ENCODE results near the gene CRLF2. TPM values are rescaled to one million over a fixed set of nuclear protein-coding genes. Genes with fewer than 3 reads are reported as not detected.
"Not testable (repeated sequence)": the region's sequence is repeated elsewhere in the genome, so short reads cannot be mapped to it uniquely, and the experiment has no call there.

The CRLF2 gene, protein sequence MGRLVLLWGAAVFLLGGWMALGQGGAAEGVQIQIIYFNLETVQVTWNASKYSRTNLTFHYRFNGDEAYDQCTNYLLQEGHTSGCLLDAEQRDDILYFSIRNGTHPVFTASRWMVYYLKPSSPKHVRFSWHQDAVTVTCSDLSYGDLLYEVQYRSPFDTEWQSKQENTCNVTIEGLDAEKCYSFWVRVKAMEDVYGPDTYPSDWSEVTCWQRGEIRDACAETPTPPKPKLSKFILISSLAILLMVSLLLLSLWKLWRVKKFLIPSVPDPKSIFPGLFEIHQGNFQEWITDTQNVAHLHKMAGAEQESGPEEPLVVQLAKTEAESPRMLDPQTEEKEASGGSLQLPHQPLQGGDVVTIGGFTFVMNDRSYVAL
- total RNA-seq: 1 to 10 TPM in 1 of 2 experiments, under 1 TPM in 1; 0.44 to 1.3 TPM

DNA sequence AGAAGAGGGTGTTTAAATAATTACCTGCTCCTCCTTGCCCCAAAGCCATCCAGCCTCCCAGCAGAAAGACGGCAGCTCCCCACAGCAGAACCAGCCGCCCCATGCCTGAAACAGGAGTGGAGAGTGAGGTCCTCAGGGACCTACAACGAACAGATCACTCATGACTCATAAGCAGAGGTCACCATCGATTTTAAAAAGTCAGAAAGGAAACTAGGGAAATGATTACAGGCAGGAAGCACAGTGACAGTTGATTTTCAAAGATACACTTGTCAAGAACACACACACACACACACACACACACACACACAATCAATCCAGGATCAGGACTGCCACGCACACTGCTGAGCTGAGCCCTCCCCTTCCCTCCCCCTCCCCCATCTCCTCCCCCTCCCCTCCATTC is at the start of gene CRLF2:
Gene CRLF2 (minus strand): TSS at position 118 of the 400 bp plus-strand sequence. CDS start 15 bp downstream, at position 103.
- peak; percentile 61 for DNase-seq
- Mint-ChIP-seq H3K9me3 (no peaks in the 10 kb centered on the region), H3K36me3 (peaks cover 2% of the 10 kb centered on the region), H3K4me1 (ENCODE audit: low read depth) (peaks cover 37% of the 10 kb centered on the region), H3K27me3 (peaks cover 8% of the 10 kb centered on the region), H3K4me3 (peak within 1 kb of the TSS; percentile 61), H3K27ac (peak within 1 kb of the TSS; percentile 81)
- POLR2A ChIA-PET: no interaction called here
- intact Hi-C loops (cut with micrococcal nuclease): loop anchor here (2.0 kb wide), 1 partner anchor 180 kb away; the partner anchor contains the start of gene SLC25A6
- CTCF ChIA-PET: no interaction called here

DNA sequence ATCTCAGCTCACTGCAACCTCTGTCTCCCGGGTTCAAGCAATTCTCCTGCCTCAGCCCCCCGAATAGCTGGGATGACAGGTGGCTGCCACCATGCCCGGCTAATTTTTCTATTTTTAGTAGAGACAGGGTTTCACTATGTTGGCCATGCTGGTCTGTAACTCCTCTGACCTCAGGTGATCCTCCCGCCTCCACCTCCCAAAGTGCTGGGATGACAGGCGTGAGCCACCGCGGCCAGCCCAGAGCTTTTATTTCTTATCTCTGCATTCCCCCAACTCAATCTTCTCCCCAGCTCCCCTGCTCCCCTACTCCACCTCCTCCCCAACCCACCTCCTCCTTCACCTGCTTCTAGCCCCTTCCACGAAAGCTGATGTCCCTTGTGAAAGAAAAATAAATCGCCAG is 49.3 kb upstream of the CRLF2 start:
- DNase-seq; H3K27ac Mint-ChIP-seq; POLR2A ChIA-PET; H3K4me1 Mint-ChIP-seq (ENCODE audit: low read depth); H3K4me3 Mint-ChIP-seq; H3K27me3 Mint-ChIP-seq; H3K9me3 Mint-ChIP-seq; H3K36me3 Mint-ChIP-seq; intact Hi-C loops (cut with micrococcal nuclease); CTCF ChIA-PET: not testable (repeated sequence)

DNA sequence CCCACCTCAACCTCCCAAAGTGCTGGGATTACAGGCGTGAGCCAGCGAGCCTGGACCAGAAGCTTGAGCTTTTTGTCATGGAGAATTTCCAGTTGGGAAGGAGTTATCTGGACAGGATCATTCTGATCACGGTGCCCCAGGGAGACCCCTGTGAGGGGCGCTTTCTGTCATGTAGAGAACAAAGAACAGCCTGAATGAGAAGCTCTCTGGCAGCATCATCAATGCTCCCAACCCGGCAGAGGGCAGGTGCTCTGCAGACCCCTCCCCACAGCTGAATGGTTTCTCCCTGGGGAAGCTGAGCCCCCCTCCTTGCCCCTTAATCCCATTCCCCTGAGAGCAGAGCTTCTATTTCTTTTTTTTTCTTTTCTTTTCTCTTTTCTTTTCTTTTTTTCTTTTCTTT is 48.8 kb upstream of the CRLF2 start:
- H3K9me3 Mint-ChIP-seq: peaks cover 5% of the 10 kb centered on the region
- H3K4me3 Mint-ChIP-seq: no peak overlapping the region
- intact Hi-C loops (cut with micrococcal nuclease): no loop called here
- H3K4me1 Mint-ChIP-seq (ENCODE audit: low read depth): no peaks in the 10 kb centered on the region
- no peak for DNase-seq
- H3K27me3 Mint-ChIP-seq: no peaks in the 10 kb centered on the region
- ChIA-PET CTCF (no interaction called here), POLR2A (no interaction called here)
- H3K27ac Mint-ChIP-seq: no peak overlapping the region
- no peaks in the 10 kb centered on the region for H3K36me3 Mint-ChIP-seq

DNA sequence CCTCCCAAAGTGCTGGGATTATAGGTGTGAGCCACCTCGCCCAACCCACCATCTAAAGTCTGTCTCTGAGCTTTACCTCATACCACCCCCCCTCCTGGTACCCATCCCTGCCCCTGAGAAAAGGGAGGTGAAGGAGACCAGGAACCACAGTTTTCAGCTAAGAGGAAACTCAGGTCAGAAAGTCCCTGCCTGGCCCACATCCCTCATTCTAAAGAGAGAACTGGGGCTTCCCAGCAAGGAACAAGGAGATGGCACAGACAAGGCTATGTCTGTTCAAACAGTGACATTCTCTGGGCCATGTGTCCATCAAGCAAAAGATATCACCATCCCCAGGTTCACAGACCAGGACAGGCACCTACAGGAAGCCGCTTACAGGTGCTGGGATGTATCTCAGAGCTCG is 40.4 kb upstream of the CRLF2 start:
- H3K36me3 Mint-ChIP-seq: no peaks in the 10 kb centered on the region
- ChIA-PET POLR2A (no interaction called here), CTCF (no interaction called here)
- DNase-seq: no peak
- peaks cover 8% of the 10 kb centered on the region for H3K9me3 Mint-ChIP-seq
- no peak overlapping the region for H3K27ac Mint-ChIP-seq
- peaks cover 16% of the 10 kb centered on the region for H3K4me1 Mint-ChIP-seq (ENCODE audit: low read depth)
- no peaks in the 10 kb centered on the region for H3K27me3 Mint-ChIP-seq
- no peak overlapping the region for H3K4me3 Mint-ChIP-seq
- intact Hi-C loops (cut with micrococcal nuclease): no loop called here

DNA sequence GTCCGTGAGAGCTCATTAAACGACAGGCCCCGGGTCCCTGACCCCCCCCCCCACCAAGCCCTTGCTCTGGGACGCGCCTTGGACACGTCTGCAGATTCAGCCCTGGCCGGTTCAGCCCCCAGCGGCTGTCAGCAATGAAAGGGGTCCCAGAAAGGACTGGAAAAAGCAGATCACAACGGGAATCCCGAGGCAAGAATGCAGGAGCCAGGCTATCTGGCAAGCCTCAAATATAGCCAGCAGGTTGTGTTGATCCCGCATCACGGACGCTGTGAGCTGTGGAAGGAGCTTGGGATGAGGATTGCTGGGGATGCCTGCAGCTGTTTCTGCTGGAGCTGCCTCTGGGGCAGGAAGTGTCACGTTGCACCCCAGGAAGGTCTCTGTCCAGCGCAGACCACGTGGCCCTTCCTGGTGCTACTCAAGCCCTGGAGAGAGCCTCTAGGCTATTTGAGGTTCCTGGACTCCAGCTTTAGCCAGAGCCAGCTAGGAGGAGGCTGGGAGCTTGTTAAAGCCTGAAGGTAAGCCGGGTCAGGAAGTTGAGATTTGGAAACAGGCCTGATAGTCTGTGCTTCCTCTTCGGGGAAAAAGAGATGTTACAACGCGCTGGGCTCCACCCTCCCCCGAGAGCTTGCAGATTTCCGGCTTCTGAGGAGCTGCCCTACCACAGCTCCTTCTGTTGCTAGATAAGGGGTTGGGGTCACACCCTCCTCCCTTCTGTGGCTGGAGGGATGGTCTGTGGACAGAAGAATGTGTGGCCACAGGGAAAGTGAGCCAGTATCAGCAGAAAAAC is 36.8 kb upstream of the CRLF2 start:
- Mint-ChIP-seq H3K4me1 (ENCODE audit: low read depth) (peaks cover 19% of the 10 kb centered on the region), H3K9me3 (peaks cover 8% of the 10 kb centered on the region), H3K4me3 (no peak overlapping the region), H3K27ac (peak overlapping the region; percentile 62), H3K27me3 (no peaks in the 10 kb centered on the region), H3K36me3 (no peaks in the 10 kb centered on the region)
- DNase-seq: peak; percentile 66
- CTCF ChIA-PET: no interaction called here
- POLR2A ChIA-PET: no interaction called here
- intact Hi-C loops (cut with micrococcal nuclease): loop anchor here (5.0 kb wide), 4 partner anchors 73 to 408 kb away; partner anchors contain the start of genes AKAP17A and SLC25A6

DNA sequence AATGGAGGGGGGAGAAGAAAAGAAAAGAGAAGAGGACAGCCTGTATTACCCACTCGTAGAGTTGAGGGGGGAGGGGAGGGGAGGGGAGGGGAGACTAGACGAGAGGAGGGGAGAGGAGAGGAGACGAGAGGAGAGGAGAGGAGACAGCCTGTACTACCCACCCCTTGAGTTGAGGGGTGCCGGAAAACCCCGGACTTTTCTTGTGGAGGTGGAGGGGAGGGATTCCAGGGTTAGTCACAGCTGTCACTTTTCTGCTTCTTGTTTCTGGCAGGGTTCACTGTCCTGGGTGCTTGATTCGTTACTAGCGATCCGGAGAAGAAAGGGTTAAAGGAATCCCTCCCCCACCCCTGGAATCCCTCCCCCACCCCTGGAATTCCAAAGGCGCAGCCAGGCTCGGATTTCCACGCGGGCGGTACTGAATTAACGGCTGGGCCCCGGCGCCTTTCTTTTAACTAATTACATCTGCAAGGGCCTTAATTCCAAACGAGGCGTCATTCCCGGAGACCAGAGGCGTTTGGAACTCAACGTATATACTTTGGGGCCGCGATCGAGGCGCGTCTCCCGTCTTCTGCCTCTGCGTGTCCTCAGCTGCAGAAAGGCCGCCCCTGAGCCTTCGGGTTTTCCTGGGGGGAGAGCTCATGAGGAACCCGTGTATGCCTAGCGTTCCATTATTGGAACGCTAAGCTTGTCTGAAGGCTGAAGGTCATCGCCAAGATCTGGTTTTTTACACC is 36.0 kb upstream of the CRLF2 start:
- Mint-ChIP-seq H3K27me3 (no peaks in the 10 kb centered on the region), H3K4me1 (ENCODE audit: low read depth) (peaks cover 23% of the 10 kb centered on the region), H3K27ac (no peak overlapping the region), H3K36me3 (no peaks in the 10 kb centered on the region), H3K4me3 (no peak overlapping the region), H3K9me3 (peaks cover 4% of the 10 kb centered on the region)
- peak; percentile 53 for DNase-seq
- ChIA-PET POLR2A (no interaction called here), CTCF (no interaction called here)
- intact Hi-C loops (cut with micrococcal nuclease): loop anchor here (5.0 kb wide), 4 partner anchors 74 to 409 kb away; partner anchors contain the start of genes AKAP17A and SLC25A6

DNA sequence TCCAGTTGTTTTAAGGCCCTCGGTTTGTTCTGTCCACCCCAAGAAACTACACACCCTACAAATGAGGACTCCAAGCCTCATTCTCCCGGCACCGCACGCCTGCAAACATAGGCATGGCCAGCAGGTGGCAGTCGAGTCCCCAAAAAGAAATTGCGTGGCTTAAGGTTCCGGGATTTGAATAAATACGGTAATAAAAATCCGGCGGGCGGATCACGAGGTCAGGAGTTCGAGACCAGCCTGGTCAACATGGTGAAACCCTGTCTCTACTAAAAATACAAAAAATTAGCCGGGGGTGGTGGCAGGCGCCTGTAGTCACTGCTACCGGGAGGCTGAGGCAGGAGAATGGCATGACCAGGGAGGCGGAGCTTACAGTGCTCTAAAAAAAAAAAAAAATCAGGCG is 34.4 kb upstream of the CRLF2 start:
- CTCF ChIA-PET: no interaction called here
- POLR2A ChIA-PET: no interaction called here
- Mint-ChIP-seq H3K27me3 (no peaks in the 10 kb centered on the region), H3K9me3 (no peaks in the 10 kb centered on the region), H3K36me3 (no peaks in the 10 kb centered on the region), H3K4me1 (ENCODE audit: low read depth) (peaks cover 29% of the 10 kb centered on the region), H3K27ac (peak overlapping the region; percentile 69), H3K4me3 (no peak overlapping the region)
- DNase-seq: peak; percentile 91
- intact Hi-C loops (cut with micrococcal nuclease): loop anchor here (2.0 to 5.0 kb wide), 5 partner anchors 75 to 410 kb away; partner anchors contain the start of genes AKAP17A, ASMTL and SLC25A6

DNA sequence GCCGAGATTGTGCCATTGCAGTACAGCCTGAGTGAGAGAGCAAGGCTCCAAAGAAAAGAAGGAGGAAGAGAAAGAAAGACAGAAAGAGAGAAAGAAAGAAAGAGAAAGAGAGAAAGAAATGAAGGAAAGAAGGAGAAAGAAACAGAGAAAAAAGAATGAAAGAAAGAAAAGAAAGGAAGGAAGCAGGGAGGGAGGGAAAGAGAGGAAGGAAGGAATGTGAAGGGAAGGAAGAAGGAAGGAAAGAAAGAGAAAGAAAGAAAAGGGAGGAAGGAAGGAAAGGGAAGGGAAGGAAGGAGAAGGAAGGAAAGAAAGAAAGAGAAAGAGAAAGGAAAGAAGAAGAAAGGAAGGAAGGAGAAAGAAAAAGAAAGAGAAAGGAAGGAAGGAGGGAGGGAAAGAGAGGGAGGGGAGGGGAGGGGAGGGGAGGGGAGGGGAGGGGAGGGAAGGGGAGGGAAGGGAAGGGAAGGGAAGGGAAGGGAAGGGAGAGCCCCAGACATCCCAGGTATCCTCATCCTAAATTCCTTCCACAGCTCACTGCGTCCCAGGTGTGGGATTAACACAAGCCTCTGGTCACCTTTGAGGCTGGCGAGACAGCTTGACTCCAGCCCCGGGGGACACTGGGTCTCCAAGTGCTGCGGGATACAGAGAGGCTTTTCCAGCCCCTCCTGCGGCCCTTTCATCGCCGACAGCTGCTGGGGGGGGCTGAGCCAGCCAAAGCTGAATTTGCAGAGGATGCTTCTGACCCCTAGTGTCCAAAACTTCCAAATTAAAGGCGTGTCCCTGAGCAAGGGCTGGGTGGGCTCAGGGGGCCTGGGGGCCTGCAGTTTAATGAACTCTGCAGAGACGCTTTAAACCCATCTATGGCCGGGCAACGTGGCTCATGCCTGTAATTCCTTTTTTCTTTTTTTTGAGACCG is 32.0 kb upstream of the CRLF2 start:
- no peaks in the 10 kb centered on the region for H3K27me3 Mint-ChIP-seq
- POLR2A ChIA-PET: no interaction called here
- intact Hi-C loops (cut with micrococcal nuclease): loop anchor here (5.0 kb wide), 4 partner anchors 78 to 413 kb away; partner anchors contain the start of genes AKAP17A and SLC25A6
- H3K9me3 Mint-ChIP-seq: no peaks in the 10 kb centered on the region
- no peaks in the 10 kb centered on the region for H3K36me3 Mint-ChIP-seq
- CTCF ChIA-PET: no interaction called here
- H3K27ac Mint-ChIP-seq: no peak overlapping the region
- peak; percentile 31 for DNase-seq
- H3K4me1 Mint-ChIP-seq (ENCODE audit: low read depth): peaks cover 23% of the 10 kb centered on the region
- no peak overlapping the region for H3K4me3 Mint-ChIP-seq

DNA sequence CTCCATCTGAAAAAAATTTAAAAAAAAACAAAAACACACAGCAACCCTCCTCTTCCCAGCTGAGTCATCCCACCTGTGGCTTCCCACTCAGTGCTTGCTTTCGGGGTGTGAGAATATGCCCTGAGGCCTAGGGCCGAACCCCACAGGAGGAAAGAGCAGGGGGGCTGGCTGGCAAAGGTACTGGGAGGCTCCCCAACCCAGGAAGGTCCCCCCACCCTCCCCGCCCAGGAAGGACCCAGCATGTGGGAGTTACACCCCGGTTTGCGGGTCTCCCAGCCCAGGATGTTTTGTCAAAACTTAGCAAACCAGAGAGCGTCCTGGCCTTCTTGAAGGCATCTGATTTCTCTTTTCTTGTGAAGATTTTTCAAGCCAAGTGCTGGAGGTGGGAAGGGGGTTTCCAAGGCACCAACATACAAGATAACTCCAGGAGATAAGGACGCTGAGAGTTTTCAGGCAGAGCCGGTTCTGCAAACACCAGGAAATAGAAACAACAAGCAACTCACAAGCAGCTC is 30.5 kb upstream of the CRLF2 start:
- peak overlapping the region; percentile 33 for H3K27ac Mint-ChIP-seq
- CTCF ChIA-PET: no interaction called here
- POLR2A ChIA-PET: no interaction called here
- DNase-seq: peak; percentile 63
- H3K9me3 Mint-ChIP-seq: no peaks in the 10 kb centered on the region
- intact Hi-C loops (cut with micrococcal nuclease): loop anchor here (1.0 to 2.0 kb wide), 2 partner anchors 18 to 35 kb away; no protein-coding TSS in a partner anchor
- H3K4me1 Mint-ChIP-seq (ENCODE audit: low read depth): peaks cover 13% of the 10 kb centered on the region
- H3K27me3 Mint-ChIP-seq: no peaks in the 10 kb centered on the region
- H3K36me3 Mint-ChIP-seq: no peaks in the 10 kb centered on the region
- H3K4me3 Mint-ChIP-seq: no peak overlapping the region

DNA sequence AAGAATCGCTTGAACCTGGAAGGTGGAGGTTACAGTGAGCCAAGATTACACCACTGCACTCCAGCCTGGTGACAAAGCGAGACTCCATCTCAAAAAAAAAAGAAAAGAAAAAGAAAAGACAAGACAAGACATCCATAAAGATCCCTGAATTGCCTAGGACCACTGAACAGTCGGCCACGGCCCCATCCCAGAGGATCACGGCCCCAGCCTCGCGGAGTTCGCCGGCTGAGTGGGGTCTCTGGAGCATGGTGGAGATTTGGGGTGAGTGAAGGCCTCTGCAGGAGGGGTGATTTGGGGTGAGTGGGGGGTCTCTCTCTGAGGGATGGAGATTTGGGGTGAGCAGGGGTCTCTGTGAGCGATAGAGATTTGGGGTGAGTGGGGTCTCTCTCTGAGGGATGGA is 28.1 kb upstream of the CRLF2 start:
- H3K36me3 Mint-ChIP-seq; H3K27me3 Mint-ChIP-seq; DNase-seq; H3K4me3 Mint-ChIP-seq; CTCF ChIA-PET; intact Hi-C loops (cut with micrococcal nuclease); POLR2A ChIA-PET; H3K27ac Mint-ChIP-seq; H3K9me3 Mint-ChIP-seq: not testable (repeated sequence)
- peaks cover 10% of the 10 kb centered on the region for H3K4me1 Mint-ChIP-seq (ENCODE audit: low read depth)

DNA sequence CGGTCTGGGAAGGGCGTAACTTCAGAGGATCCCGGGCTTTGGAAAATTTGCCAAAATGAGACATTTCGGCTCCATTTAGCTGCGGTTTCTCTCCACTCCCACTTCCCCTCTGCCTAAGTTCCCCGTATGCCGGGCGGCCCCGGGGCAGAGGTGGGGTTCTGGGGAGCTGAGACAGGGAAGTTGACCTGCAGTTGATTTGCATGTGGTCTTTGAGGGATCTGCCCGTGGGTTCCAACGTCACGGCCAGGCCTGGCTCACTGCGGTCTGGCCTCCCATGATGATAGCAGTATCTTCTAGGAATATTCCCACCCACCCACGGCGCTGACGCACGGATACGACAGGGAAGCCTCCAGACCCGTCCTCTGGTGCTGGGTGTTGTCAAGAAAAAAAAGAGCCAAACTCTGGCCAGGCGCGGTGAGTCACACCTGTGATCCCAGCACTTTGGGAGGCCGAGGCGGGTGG is 27.3 kb upstream of the CRLF2 start:
- H3K4me3 Mint-ChIP-seq: no peak overlapping the region

More for the DNA sequence above, 27.3 kb upstream of the CRLF2 start:
- Mint-ChIP-seq H3K4me1 (ENCODE audit: low read depth) (peaks cover 10% of the 10 kb centered on the region), H3K27me3 (no peaks in the 10 kb centered on the region), H3K9me3 (no peaks in the 10 kb centered on the region), H3K27ac (no peak overlapping the region), H3K36me3 (no peaks in the 10 kb centered on the region)
- ChIA-PET POLR2A (no interaction called here), CTCF (no interaction called here)
- intact Hi-C loops (cut with micrococcal nuclease): no loop called here
- peak; percentile 66 for DNase-seq

Data from activated CD4-positive, alpha-beta memory T cell treated with anti-CD3 and anti-CD28 coated beads for 36 hours (primary cell).